AG09309 (cell line): ENCODE data around the gene TSPO.
A peak's percentile ranks its signal among the peaks of the same experiment; 100 is the strongest.
"Not testable (repeated sequence)": the region's sequence is repeated elsewhere in the genome, so short reads cannot be mapped to it uniquely, and the experiment has no call there.

ENCODE experiments used
- DNase-seq: peaks from one replicate; pipeline ENCODE4 v3.0.0-alpha.2; 2010; ENCODE audit warnings: low read depth
- H3K4me3 ChIP-seq: 2 replicates; pipeline ENCODE4 v1.5.1; 2011; ENCODE audit warnings: mild to moderate bottlenecking, low read depth, low read length, moderate library complexity; ENCODE audit not compliant: control insufficient read depth
- CTCF ChIP-seq: IDR thresholded peaks from 2 replicates; pipeline ENCODE4 v1.5.1; 2011; ENCODE audit warnings: mild to moderate bottlenecking, low read depth, low read length, inconsistent platforms; ENCODE audit not compliant: insufficient read depth, control insufficient read depth; ENCODE audit errors: missing control alignments

The TSPO gene

DNA sequence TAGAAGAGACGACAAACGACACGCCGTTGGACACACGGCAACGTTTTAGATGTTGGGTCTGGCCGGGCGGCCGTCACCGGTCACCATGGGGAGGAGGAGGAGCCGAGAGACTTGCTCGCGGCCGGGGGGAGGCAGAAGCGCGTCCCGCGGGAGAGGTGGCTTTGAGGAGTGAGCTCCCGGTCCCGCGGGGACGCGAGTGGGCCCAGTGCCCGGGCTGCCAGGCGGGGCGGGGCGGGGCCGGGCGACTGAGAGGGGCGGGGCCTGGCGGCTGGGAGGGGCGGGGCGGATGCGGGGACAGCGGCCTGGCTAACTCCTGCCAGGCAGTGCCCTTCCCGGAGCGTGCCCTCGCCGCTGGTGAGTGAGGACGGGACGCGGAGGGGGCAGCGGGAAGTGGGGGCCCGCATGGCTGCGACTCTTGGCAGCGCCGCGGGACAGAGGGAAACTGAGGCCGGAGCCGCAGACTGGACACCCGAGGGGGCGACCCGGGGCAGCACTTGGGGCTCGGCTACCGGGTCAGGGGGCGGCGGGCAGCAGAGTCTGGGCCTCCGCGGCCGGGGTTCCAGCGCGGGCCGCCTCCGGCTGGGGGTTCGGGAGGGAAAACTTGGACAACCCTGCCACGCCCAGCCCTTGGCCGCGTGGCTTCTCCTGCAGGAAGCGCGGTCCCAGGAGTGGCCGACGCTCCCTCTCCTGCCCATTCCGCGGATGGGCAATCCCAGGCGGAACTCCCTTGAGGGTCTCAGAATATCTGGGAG is at the start of gene TSPO:
Gene TSPO, plus strand, starts transcription at position 309 of the 752 bp plus-strand sequence. CDS start 7,680 bp downstream, outside the sequence.
- no peak for DNase-seq
- peak; percentile 2 for TF ChIP-seq CTCF
- peak within 1 kb of the TSS; percentile 88 for H3K4me3 ChIP-seq

DNA sequence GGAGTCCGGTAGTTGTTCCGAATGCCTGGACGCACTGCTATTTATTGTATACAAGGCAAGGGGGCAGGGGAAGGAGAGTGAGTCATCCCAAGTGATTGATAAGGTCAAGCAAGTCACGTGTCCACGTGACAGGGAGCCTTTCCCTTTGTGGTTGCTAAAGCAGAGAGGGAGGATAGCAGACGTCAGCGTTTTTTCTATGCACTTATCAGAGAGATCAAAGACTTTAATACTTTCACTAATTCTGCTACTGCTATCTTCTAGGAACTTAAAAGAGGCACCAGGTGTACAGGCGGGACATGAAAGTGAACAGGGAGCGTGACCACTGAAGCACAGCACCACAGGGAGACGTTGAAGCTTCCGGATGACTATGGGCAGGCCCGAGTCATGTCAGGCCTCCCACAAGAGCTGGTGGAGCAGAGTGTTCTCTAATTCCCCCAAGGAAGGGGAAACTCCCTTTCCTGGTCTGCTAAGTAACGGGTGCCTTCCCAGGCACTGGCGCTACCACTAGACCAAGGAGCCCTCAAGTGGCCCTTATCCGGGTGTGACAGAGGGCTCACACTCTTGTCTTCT is 47.2 kb upstream of the TSPO start:
- not testable (repeated sequence) for DNase-seq, H3K4me3 ChIP-seq

DNA sequence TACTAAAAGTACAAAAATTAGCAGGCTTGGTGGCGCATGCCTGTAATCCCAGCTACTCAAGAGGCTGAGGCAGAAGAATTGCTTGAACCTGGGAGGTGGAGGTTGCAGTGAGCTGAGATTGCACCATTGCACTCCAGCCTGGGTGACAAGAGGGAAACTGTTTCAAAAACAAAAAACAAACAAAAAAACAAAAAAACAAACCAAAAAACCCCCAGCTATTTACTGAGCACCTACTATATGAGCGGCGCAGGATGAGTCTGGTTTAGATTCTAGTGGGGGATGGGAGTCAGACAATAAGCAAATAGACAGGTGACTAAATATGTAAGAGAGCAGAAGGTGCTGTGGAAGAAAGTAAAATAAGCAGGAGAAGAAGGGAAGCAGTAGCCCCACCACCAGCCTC is 46.4 kb upstream of the TSPO start:
- DNase-seq, H3K4me3 ChIP-seq: not testable (repeated sequence)

DNA sequence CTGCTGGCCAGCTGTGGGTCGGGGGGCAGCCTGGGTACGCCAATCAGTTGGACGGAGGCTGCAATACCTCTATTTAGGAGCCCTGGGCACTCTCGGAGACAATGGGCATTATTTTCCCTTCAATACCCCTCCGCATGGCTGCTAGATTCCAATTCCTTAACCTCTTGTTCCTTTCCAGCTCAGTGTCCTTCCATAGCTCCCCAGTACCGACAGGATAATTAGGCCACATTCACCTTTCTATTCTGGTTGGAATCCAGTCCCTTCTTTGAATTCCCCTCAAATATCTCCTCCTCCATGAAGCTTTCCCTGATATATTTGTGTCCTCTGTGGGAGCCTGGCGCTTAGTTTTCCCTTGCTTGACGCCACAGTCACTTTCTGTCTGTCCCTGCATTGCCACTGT is 45.1 kb upstream of the TSPO start:
- TF ChIP-seq CTCF: no peak
- no peak for DNase-seq
- no peak overlapping the region for H3K4me3 ChIP-seq

GRCh38 chr22:43109511-43109910 is 41.8 kb upstream of the TSPO start:
- no peak overlapping the region for H3K4me3 ChIP-seq

DNA sequence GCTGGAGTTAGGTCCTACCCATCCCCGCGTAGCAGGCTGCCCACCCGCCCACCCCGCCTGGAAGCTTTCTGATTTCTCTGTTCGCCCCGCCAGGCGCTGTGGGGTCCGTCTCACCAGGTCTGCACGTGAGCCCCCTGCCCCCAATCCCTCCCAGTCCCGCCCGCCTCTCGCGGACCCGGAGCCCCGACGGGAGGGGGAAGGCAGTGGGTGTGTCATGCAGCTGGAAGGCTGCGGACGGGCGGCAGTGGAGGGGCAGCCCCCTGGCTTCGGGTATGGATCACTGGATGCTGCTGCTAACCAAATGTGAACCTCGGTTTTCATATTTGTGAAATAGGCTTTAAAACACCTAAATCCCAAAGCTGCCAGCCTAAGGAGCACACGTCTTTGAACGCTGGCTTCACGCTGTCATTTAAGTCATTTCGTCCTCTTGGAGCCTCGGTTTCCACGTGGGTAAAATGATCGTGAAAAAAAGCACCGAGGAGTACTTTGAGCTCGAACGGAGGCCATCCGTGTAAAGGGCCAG is 41.4 kb upstream of the TSPO start:
- no peak for TF ChIP-seq CTCF
- no peak overlapping the region for H3K4me3 ChIP-seq
- no peak for DNase-seq

More at GRCh38 chr22:43109511-43109910, 41.8 kb upstream of the TSPO start:
- DNase-seq: no peak
- TF ChIP-seq CTCF: no peak

GRCh38 chr22:43110444-43110926 is 40.9 kb upstream of the TSPO start, which contains the start of gene BIK:
Gene BIK, plus strand, starts transcription at chr22:43110750. Its CDS starts 13,273 bp downstream, at chr22:43124023.
- no peak for DNase-seq
- H3K4me3 ChIP-seq: peak within 1 kb of the TSS; percentile 23

More at GRCh38 chr22:43110444-43110926, 40.9 kb upstream of the TSPO start, which contains the start of gene BIK:
- peak; percentile 13 for TF ChIP-seq CTCF
